ENCODE measurements around the gene FASTKD2.

The FASTKD2 gene

GRCh38 chr2:206765242-206766056 lies at the start of gene FASTKD2, which contains the start of gene MDH1B:
TSS of gene FASTKD2 (plus strand) at chr2:206765606. CDS start at chr2:206766694, 1,088 bp downstream.
TSS of gene MDH1B (minus strand) at chr2:206765328. CDS start at chr2:206765271, 57 bp downstream.
- DNase-seq (ENCODE audit: low spot score) (peak; percentile 88), FAIRE-seq (peak; percentile 76)

- DNase-seq (ENCODE audit: low spot score), result no peak
- FAIRE-seq, result no peak
These were observed 48.8 kb upstream of the FASTKD2 start for GRCh38 chr2:206716623-206717022.

- FAIRE-seq (no peak), DNase-seq (ENCODE audit: low spot score) (no peak)
These were observed 47.1 kb upstream of the FASTKD2 start, which contains the start of gene DYTN for GRCh38 chr2:206718296-206718695. TSS of gene DYTN (minus strand) at chr2:206718396. CDS start at chr2:206718279, 117 bp downstream.

GRCh38 chr2:206721256-206721920 lies 44.0 kb upstream of the FASTKD2 start:
- no peak for DNase-seq (ENCODE audit: low spot score)
- FAIRE-seq, result no peak

- FAIRE-seq (no peak), DNase-seq (ENCODE audit: low spot score) (no peak)
These were observed 42.1 kb upstream of the FASTKD2 start for GRCh38 chr2:206723288-206723687.

DNA sequence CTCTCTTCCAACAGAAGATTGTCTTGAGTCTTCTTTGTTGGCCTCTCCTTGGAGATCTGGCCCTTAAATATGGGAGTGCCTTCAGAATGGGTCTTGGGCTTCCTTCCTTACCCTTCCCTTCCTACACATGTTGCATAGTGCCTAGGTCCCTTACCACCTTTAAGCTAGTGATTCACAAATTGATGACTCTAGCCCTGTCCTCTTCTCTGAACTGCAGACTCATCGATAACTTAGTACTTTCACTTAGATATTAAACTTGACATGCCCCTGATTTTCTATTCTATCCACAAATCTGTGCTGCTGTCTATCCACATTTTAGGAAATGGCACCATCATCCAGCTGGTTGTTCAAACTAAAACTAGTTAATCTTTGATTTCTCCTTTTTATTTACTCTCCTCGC lies 38.1 kb upstream of the FASTKD2 start:
- DNase-seq (ENCODE audit: low spot score) (no peak), FAIRE-seq (no peak)

DNA sequence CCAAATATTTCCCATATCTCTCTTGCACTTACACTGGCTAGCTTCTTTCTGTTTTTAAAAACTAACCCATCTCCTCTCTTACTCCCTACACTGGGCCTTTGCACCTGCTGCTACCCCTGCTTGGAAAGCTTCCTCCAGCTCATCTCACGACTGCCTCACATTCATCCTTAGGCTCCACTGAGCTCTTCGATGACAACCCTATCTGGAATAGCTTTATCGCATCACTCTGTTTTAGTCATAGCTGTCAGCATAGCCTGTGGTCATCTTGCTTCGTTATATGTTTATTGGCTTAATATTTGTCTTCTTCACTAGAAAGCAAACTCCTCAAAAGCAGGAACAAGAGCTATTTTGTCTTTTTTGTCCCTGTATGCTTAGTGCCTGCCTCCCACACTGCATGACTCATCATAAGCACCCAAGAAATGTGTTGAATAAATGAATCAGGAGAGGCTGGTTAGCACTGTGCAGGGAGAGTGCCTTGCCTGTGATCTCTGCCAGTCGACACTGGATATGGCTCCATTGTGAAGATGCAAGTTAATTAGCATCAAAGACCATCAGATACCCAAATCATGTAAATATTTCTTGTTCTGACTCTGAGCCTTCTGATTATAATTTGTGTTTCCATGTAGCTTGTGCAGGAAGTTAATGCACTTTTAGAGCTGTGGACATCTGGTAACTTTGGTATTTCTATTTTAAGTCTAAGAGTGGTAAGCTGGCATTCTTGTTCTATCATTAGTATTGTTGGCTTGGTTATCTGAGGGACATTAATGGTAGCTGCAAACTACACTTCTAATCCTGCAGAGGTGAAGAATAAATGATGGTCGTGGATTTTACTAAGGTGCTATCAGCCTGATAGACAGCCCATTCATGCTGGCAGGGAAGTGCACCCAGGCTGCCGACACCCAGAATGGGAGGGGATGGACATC lies 36.9 kb upstream of the FASTKD2 start:
- DNase-seq (ENCODE audit: low spot score) (peak; percentile 22), FAIRE-seq (no peak)

DNA sequence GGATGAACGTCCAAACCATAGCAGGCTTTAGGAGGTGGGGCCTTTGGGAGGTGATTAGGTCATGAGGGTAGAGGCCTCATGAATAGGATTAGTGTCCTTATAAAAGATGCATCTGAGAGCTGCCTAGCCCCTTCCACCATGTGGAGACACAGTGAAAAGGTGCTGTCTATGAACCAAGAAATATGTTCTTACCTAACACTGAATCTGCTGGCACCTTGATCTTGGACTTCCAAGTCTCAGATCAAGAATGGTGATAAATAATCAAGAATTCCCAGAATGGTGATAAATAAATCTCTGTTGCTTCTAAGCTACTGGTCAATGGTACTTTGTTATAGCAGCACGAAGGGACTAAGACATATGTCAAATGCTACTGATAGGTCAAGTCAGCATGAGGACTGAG lies 32.1 kb upstream of the FASTKD2 start:
- DNase-seq (ENCODE audit: low spot score), result no peak
- no peak for FAIRE-seq

DNA sequence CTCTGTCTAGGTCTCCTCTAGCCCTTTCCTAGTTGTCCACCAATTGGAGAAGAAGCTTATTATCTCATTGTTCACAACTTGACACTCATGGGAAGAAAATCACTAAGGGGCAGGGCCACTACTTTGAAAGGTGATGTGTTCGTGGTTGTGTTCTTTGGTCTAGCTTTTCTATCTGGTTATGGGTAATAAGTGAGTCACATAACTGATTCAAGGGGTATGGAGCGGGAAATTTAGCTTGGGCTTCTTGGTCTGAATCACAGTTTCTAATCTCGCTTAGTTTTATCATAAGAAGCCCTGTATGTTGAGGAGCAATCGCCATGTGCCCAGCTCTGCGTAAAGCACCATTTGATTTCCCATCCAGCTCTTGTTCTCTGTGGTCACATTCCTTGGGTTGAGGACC lies 28.5 kb upstream of the FASTKD2 start:
- no peak for DNase-seq (ENCODE audit: low spot score)
- no peak for FAIRE-seq

DNA sequence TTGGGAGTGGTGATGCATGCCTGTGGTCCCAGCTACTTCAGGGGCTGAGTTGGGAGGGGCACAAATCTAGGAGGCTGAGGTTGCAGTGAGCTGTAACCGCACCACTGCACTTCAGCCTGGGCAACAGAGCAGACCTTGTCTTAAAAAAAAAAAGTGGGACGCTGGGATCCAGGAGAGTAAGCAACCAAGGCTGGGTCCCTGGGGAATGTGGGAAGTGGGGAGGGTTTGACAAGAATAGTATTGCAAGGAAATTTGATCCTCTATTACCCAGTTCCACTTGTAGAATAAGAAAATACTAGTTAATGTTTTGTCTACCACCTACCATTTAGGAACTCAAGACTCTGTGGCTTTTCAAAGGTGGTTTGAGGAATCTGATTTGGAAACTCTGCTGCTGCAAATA lies 26.1 kb upstream of the FASTKD2 start:
- no peak for DNase-seq (ENCODE audit: low spot score)
- no peak for FAIRE-seq

GRCh38 chr2:206740800-206741199 lies 24.6 kb upstream of the FASTKD2 start:
- no peak for FAIRE-seq
- DNase-seq (ENCODE audit: low spot score), result no peak

GRCh38 chr2:206756816-206757215 lies 8.6 kb upstream of the FASTKD2 start:
- FAIRE-seq (no peak), DNase-seq (ENCODE audit: low spot score) (no peak)

- FAIRE-seq (no peak), DNase-seq (ENCODE audit: low spot score) (no peak)
These were observed 649 bp upstream of the FASTKD2 start for GRCh38 chr2:206764673-206765241.

GRCh38 chr2:206766057-206766930 lies 888 bp downstream of the FASTKD2 start:
- no peak for DNase-seq (ENCODE audit: low spot score)
- no peak for FAIRE-seq

- FAIRE-seq, result no peak
These were observed 9.5 kb downstream of the FASTKD2 start for GRCh38 chr2:206774871-206775270.

GRCh38 chr2:206776432-206776831 lies 11.0 kb downstream of the FASTKD2 start:
- no peak for FAIRE-seq
- no peak for DNase-seq (ENCODE audit: low spot score)

More at GRCh38 chr2:206774871-206775270, 9.5 kb downstream of the FASTKD2 start:
- no peak for DNase-seq (ENCODE audit: low spot score)

- FAIRE-seq, result no peak
- no peak for DNase-seq (ENCODE audit: low spot score)
These were observed 15.3 kb downstream of the FASTKD2 start for GRCh38 chr2:206780671-206781070.

GRCh38 chr2:206783718-206784117 lies 18.3 kb downstream of the FASTKD2 start:
- no peak for DNase-seq (ENCODE audit: low spot score)
- no peak for FAIRE-seq

DNA sequence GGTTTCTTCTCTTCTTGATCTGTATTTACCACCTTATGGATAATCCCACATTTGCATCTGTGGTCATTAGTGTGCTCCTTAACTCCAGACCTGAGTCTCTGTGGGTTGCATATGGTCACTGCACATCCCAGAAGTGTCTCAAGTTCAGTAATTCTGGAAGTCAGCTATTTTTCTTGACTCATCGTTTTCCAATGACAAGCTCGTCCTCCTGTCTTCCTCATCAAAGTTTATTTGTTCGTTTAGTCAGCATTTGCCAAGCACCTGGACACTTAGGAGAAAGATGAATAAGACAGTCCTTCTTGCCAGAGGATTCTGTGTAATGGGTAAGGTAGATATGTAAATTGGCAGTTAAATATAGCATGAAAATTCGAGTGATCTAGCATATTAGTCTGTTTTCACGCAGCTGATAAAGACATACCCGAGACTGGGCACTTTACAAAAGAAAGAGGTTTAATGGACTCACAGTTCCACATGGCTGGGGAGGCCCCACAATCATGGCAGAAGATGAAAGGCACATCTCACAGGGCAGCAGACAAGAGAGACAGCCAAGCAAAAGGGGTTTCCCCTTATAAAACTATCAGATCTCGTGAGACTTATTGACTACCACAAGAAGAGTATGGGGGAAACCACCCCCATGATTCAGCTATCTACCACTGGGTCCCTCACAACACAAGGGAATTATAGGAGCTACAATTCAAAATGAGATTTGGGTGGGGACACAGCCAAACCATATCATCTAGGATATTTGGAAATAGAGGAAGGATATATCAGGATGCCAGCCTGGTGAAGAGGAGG lies 19.4 kb downstream of the FASTKD2 start:
- FAIRE-seq, result no peak

More for the DNA sequence above, 19.4 kb downstream of the FASTKD2 start:
- no peak for DNase-seq (ENCODE audit: low spot score)
